Nephron progenitor cell (in vitro differentiated cells): Measurements from ENCODE around the gene TMEM212.
"Not testable (repeated sequence)": the region's sequence is repeated elsewhere in the genome, so short reads cannot be mapped to it uniquely, and the experiment has no call there.

Source experiments
- DNase-seq: peaks from one replicate; pipeline ENCODE4 v3.0.0; 2021
- H3K27ac Mint-ChIP-seq: 2 replicates; pipeline ENCODE4 v1.8.0; 2021; ENCODE audit warnings: mild to moderate bottlenecking, moderate library complexity, mixed read lengths
- H3K27me3 Mint-ChIP-seq: 2 replicates; pipeline ENCODE4 v1.8.0; 2021; ENCODE audit warnings: mild to moderate bottlenecking, low read depth, mixed read lengths; ENCODE audit not compliant: poor library complexity
- H3K36me3 Mint-ChIP-seq: 2 replicates; pipeline ENCODE4 v1.8.0; 2021; ENCODE audit warnings: low read depth, mixed read lengths
- H3K4me1 Mint-ChIP-seq: 2 replicates; pipeline ENCODE4 v1.8.0; 2021; ENCODE audit warnings: mixed read lengths
- H3K4me3 Mint-ChIP-seq: 2 replicates; pipeline ENCODE4 v1.8.0; 2021; ENCODE audit warnings: mild to moderate bottlenecking, moderate library complexity, mixed read lengths
- H3K9me3 Mint-ChIP-seq: 2 replicates; pipeline ENCODE4 v1.8.0; 2021; ENCODE audit warnings: mild to moderate bottlenecking, moderate library complexity, mixed read lengths
- TF ChIP-seq, protein P1 (sequence below): fragments of 200-600 bp; sonication (generic); IDR thresholded peaks from 2 replicates; pipeline ENCODE4 v1.5.0; 2021; ENCODE audit warnings: antibody characterized with exemption

Gene TMEM212

DNA sequence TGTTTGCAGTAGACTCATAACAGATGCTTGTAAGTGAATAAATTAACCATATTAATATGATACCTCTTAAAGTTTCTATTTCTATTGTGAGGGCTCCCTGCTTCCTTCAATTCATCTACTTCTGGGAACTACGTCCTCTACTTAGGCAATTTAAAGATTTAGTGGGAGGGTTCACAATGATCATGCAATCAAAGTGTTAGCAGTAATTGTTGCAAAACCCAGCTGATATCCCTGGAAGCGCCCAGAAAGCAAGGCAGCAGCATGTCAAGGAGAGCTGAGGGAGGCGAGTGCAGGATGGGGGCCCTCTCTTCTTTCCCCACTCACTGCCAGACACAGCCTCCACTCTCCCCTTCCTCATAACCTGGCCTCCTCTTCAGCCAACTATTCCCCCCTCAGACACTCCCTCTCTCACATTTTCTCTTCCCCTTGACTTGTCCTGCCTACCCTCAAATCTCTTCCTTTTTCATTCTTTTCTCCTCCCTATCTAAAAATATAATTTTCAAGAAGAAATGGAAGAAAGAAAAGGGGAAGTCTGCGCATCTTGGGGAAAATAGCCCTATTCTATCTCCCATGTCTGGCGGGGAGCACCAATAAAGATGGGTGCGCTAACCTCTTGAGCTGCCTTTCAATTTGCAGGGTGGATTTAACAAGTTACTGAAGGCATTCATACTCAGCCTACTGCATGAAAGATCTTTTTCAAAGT lies 6.6 kb downstream of the TMEM212 start:
- peaks cover 25% of the 10 kb centered on the region for H3K9me3 Mint-ChIP-seq
- no peak overlapping the region for H3K4me3 Mint-ChIP-seq
- no peak for DNase-seq
- TF ChIP-seq, protein P1, sequence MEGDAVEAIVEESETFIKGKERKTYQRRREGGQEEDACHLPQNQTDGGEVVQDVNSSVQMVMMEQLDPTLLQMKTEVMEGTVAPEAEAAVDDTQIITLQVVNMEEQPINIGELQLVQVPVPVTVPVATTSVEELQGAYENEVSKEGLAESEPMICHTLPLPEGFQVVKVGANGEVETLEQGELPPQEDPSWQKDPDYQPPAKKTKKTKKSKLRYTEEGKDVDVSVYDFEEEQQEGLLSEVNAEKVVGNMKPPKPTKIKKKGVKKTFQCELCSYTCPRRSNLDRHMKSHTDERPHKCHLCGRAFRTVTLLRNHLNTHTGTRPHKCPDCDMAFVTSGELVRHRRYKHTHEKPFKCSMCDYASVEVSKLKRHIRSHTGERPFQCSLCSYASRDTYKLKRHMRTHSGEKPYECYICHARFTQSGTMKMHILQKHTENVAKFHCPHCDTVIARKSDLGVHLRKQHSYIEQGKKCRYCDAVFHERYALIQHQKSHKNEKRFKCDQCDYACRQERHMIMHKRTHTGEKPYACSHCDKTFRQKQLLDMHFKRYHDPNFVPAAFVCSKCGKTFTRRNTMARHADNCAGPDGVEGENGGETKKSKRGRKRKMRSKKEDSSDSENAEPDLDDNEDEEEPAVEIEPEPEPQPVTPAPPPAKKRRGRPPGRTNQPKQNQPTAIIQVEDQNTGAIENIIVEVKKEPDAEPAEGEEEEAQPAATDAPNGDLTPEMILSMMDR: no peak
- H3K27ac Mint-ChIP-seq: peak overlapping the region; percentile 20
- H3K4me1 Mint-ChIP-seq: peaks cover 18% of the 10 kb centered on the region
- H3K36me3 Mint-ChIP-seq: peaks cover 21% of the 10 kb centered on the region
- peaks cover 4% of the 10 kb centered on the region for H3K27me3 Mint-ChIP-seq

DNA sequence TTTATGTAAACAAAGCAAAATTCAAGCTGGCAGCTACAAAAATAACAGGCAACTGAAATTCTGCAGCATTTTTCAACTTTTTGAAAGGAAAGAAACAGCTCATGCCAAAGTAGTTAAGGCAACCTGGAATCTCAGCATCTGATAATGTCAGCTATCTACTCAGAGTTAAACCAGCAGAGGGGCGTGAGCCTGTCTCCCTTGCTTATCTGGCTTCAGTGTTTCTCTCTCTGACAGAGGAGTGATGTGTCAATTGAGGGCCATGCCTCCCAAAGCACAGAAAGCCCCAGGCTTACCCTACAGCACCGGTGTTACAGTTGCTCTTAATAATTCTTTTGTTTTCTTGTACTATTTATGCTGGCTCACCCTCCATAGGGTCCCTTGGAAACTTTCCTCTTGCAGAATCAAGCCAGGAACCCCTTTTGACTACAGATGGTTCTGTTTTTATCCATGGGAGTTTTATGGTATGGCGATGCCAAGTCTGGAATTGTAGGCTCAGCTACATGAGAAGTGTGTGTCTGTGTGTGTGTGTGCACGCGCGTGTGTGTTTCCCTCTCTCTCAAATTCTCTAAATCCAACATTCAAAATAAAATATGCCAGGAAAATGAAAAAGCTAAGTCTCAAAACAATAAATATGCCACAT lies 7.3 kb downstream of the TMEM212 start:
- TF ChIP-seq, protein P1: no peak
- H3K4me1 Mint-ChIP-seq: peaks cover 18% of the 10 kb centered on the region
- no peak for DNase-seq
- H3K36me3 Mint-ChIP-seq: peaks cover 21% of the 10 kb centered on the region
- peaks cover 4% of the 10 kb centered on the region for H3K27me3 Mint-ChIP-seq
- H3K9me3 Mint-ChIP-seq: peaks cover 31% of the 10 kb centered on the region
- H3K4me3 Mint-ChIP-seq: no peak overlapping the region
- H3K27ac Mint-ChIP-seq: no peak overlapping the region

DNA sequence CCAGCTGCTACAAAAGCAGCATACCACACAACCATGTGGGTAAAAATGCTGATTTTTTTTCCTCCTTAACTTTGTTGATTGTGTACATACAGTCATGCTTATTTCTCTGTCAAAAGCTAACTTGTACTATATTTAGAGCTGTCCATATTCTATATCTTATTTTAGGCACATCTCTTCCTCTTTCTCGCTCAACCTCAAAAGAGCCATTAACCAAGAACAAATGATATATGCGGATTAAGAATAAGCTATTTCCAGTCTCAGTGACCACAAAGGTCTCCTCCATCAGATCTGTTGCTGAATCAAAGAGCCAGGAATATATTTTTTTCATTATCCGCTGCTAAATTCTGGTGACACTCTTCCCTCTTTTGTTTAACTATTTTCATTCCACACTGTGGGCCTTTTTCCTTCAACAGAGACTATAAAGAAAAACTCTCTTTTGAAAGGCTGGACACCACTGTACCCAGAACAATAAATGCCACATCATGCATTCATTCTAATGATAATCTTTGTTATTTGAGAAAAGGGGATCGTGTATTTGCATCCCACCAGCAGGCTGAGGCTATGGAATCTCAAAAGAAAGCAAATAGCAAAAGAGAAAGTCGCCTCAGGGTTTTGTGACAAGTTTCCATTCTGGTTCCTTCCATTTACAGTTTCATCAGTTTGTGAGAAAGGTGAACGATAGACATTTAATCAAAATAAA lies 8.0 kb downstream of the TMEM212 start:
- DNase-seq: no peak
- Mint-ChIP-seq H3K27ac (no peak overlapping the region), H3K36me3 (peaks cover 21% of the 10 kb centered on the region)

DNA sequence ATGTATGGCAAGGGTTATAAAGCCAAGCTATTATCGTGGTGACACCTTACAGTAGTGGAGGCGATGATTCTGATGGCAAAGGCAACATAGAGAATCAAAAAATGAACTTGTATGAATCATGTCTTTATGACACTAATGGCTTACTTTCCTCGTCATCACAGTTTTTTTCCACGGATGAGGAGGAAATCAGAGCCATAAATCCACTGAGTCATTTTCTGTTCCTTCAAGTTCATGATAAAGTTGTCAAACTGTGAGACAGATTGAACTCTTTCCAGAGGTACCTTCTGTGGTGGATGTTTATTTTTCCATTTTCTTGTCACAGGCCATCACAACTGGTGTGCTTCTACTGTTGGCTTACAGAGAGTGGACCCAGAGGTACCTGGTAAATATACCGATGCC lies 8.5 kb downstream of the TMEM212 start:
- peaks cover 4% of the 10 kb centered on the region for H3K27me3 Mint-ChIP-seq
- DNase-seq: no peak
- H3K4me3 Mint-ChIP-seq: no peak overlapping the region
- peaks cover 21% of the 10 kb centered on the region for H3K36me3 Mint-ChIP-seq
- H3K9me3 Mint-ChIP-seq: peaks cover 42% of the 10 kb centered on the region
- no peak overlapping the region for H3K27ac Mint-ChIP-seq
- peaks cover 18% of the 10 kb centered on the region for H3K4me1 Mint-ChIP-seq
- TF ChIP-seq, protein P1: no peak

More for the DNA sequence above, 8.0 kb downstream of the TMEM212 start:
- peaks cover 37% of the 10 kb centered on the region for H3K9me3 Mint-ChIP-seq
- TF ChIP-seq, protein P1: no peak
- H3K4me1 Mint-ChIP-seq: peaks cover 18% of the 10 kb centered on the region
- no peak overlapping the region for H3K4me3 Mint-ChIP-seq
- peaks cover 4% of the 10 kb centered on the region for H3K27me3 Mint-ChIP-seq

DNA sequence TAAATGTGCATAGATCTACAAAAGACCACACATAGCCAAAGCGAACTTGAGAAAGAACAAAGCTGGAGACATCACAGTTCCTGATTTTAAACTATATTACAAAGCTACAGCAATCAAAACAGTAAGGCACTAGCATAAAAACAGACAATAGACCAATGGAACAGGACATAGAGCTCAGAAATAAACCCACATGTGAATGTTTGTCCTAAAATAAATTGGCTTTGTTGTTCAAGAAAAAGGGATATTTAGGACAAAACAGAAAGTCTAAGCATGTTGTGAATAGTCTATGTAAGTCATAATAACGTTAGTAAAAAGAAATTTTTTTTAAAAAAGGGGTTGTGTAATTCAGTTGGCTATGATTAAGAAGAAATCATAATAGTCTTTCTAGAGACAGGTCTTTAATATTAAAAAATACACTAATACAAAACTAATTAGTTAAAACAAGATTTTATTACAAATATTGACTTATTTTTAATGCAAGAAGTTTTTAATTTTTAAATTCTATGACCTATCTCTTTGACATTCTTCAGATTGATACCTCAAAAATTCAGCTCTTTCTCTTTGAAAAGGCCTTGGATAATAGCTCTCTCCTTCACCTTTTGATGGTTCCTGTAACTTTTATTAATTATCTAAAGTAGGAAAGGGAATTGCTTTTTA lies 11.6 kb downstream of the TMEM212 start:
- no peak overlapping the region for H3K4me3 Mint-ChIP-seq
- H3K36me3 Mint-ChIP-seq: peaks cover 31% of the 10 kb centered on the region
- TF ChIP-seq, protein P1: no peak
- H3K27me3 Mint-ChIP-seq: no peaks in the 10 kb centered on the region
- no peak for DNase-seq
- no peak overlapping the region for H3K27ac Mint-ChIP-seq
- H3K4me1 Mint-ChIP-seq: peaks cover 6% of the 10 kb centered on the region
- H3K9me3 Mint-ChIP-seq: peaks cover 69% of the 10 kb centered on the region

DNA sequence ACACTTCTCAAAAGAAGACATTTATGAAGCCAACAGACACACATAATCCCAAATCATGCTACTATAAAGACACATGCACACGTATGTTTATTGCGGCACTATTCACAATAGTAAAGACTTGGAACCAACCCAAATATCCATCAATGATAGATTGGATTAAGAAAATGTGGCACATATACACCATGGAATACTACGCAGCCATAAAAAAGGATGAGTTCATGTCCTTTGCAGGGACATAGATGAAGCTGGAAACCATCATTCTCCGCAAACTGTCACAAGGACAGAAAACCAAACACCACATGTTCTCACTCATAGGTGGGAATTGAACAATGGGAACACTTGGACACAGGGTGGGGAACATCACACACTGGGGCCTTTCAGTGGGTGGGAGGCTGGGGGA lies 15.6 kb downstream of the TMEM212 start:
- not testable (repeated sequence) for H3K4me3 Mint-ChIP-seq, H3K27ac Mint-ChIP-seq, DNase-seq, H3K27me3 Mint-ChIP-seq
- Mint-ChIP-seq H3K9me3 (peaks cover 54% of the 10 kb centered on the region), H3K4me1 (peaks cover 18% of the 10 kb centered on the region), H3K36me3 (peaks cover 19% of the 10 kb centered on the region)
